WTC11 (cell line): Measurements from ENCODE around the gene DDX10. TPM values are rescaled to one million over a fixed set of nuclear protein-coding genes. Genes with fewer than 3 reads are reported as not detected.

Source experiments
- ATAC-seq: fragments of 200-7000 bp; cut with Tn5 transposase; 2 replicates; pipeline ENCODE4 v1.10.0; 2021; ENCODE audit warnings: mild to moderate bottlenecking, moderate library complexity
- CTCF ChIA-PET: fragments of 300-600 bp; sonication (Branson Sonifier 250); formaldehyde crosslinking; loops from one replicate; lab custom pipeline; 2021; ENCODE audit warnings: antibody characterized with exemption; lab: Charles Lee
- POLR2A ChIA-PET: fragments of 350-600 bp; sonication (Branson Sonifier 250); formaldehyde crosslinking; loops from one replicate; lab custom pipeline; 2021; ENCODE audit warnings: antibody characterized with exemption; lab: Charles Lee
- DNase-seq: peaks from one replicate; pipeline ENCODE4 v3.0.0; 2021; ENCODE audit warnings: low spot score
- H3K27ac Mint-ChIP-seq: 2 replicates; pipeline ENCODE4 v1.8.0; 2021; ENCODE audit warnings: mixed read lengths
- H3K27me3 Mint-ChIP-seq: 2 replicates; pipeline ENCODE4 v1.8.0; 2021; ENCODE audit warnings: low read depth, mild to moderate bottlenecking, moderate library complexity, mixed read lengths
- H3K36me3 Mint-ChIP-seq: 2 replicates; pipeline ENCODE4 v1.8.0; 2021; ENCODE audit warnings: mixed read lengths
- H3K4me1 Mint-ChIP-seq: 2 replicates; pipeline ENCODE4 v1.8.0; 2022; ENCODE audit warnings: mixed read lengths
- H3K4me3 Mint-ChIP-seq: 2 replicates; pipeline ENCODE4 v1.8.0; 2021; ENCODE audit warnings: mild to moderate bottlenecking, moderate library complexity, mixed read lengths
- H3K9me3 Mint-ChIP-seq: 2 replicates; pipeline ENCODE4 v1.8.0; 2021; ENCODE audit warnings: mixed read lengths
- CREM ChIP-seq: sonication (generic); formaldehyde crosslinking; IDR thresholded peaks from 2 replicates; pipeline ENCODE4 v1.8.1; 2022; ENCODE audit warnings: mild to moderate bottlenecking, missing genetic modification reagents, moderate library complexity
- HMGA2 ChIP-seq: fragments of 250-450 bp; sonication (Bioruptor Pico); IDR thresholded peaks from 2 replicates; pipeline ENCODE4 v1.4.0; 2021; ENCODE audit warnings: mild to moderate bottlenecking, moderate library complexity
- IRF2 ChIP-seq: sonication (generic); formaldehyde crosslinking; IDR thresholded peaks from 2 replicates; pipeline ENCODE4 v1.8.0; 2022; ENCODE audit warnings: low read depth, missing genetic modification reagents, borderline replicate concordance
- JAZF1 ChIP-seq: fragments of 250-450 bp; sonication (Bioruptor Pico); IDR thresholded peaks from 2 replicates; pipeline ENCODE4 v1.9.0; 2021; ENCODE audit warnings: moderate library complexity, mild to moderate bottlenecking, inconsistent platforms
- JUN ChIP-seq: sonication (generic); formaldehyde crosslinking; IDR thresholded peaks from 2 replicates; pipeline ENCODE4 v1.8.0; 2023; ENCODE audit warnings: mild to moderate bottlenecking, missing genetic modification reagents
- KAT7 ChIP-seq: sonication (generic); formaldehyde crosslinking; IDR thresholded peaks from 2 replicates; pipeline ENCODE4 v1.8.1; 2023; ENCODE audit warnings: missing genetic modification reagents, mild to moderate bottlenecking, borderline replicate concordance
- NR2C2 ChIP-seq: sonication (generic); formaldehyde crosslinking; IDR thresholded peaks from 2 replicates; pipeline ENCODE4 v1.8.0; 2022; ENCODE audit warnings: mild to moderate bottlenecking, missing genetic modification reagents
- OVOL2 ChIP-seq: fragments of 250-450 bp; sonication (Bioruptor Pico); IDR thresholded peaks from 2 replicates; pipeline ENCODE4 v1.9.0; 2021; ENCODE audit warnings: mild to moderate bottlenecking, borderline replicate concordance
- PRRX2 ChIP-seq: fragments of 250-450 bp; sonication (Bioruptor Pico); IDR thresholded peaks from 2 replicates; pipeline ENCODE4 v1.8.0; 2021; ENCODE audit warnings: mild to moderate bottlenecking
- SMAD4 ChIP-seq: sonication (generic); formaldehyde crosslinking; IDR thresholded peaks from 2 replicates; pipeline ENCODE4 v1.8.0; 2022; ENCODE audit warnings: mild to moderate bottlenecking, missing genetic modification reagents
- TEAD4 ChIP-seq: sonication (generic); formaldehyde crosslinking; IDR thresholded peaks from 2 replicates; pipeline ENCODE4 v1.8.0; 2022; ENCODE audit warnings: mild to moderate bottlenecking, missing genetic modification reagents
- ZNF121 ChIP-seq: sonication (generic); formaldehyde crosslinking; IDR thresholded peaks from 2 replicates; pipeline ENCODE4 v1.8.0; 2023; ENCODE audit warnings: missing genetic modification reagents
- ZNF317 ChIP-seq: sonication (generic); formaldehyde crosslinking; IDR thresholded peaks from 2 replicates; pipeline ENCODE4 v1.8.1; 2023; ENCODE audit warnings: low read depth, mild to moderate bottlenecking, moderate library complexity, missing genetic modification reagents, borderline replicate concordance
- ZNF416 ChIP-seq: fragments of 250-450 bp; sonication (Bioruptor Pico); IDR thresholded peaks from 2 replicates; pipeline ENCODE4 v1.9.0; 2021; ENCODE audit warnings: mild to moderate bottlenecking, inconsistent platforms
- total RNA-seq: library from RNA; stranded (reverse); gene quantifications from 3 replicates; pipeline ENCODE4 v1.2.3, GENCODE V29; 2021
- TF ChIP-seq, protein P1 (sequence below): sonication (generic); formaldehyde crosslinking; conservative IDR thresholded peaks from 2 replicates; pipeline ENCODE4 v1.8.1; 2022; ENCODE audit warnings: mild to moderate bottlenecking, missing genetic modification reagents
- TF ChIP-seq, protein P2 (sequence below): sonication (generic); formaldehyde crosslinking; IDR thresholded peaks from 2 replicates; pipeline ENCODE4 v1.8.0; 2022; ENCODE audit warnings: mild to moderate bottlenecking, missing genetic modification reagents
- TF ChIP-seq, protein P3 (sequence below): sonication (generic); formaldehyde crosslinking; IDR thresholded peaks from 2 replicates; pipeline ENCODE4 v1.8.1; 2022; ENCODE audit warnings: missing genetic modification reagents, borderline replicate concordance
- TF ChIP-seq, protein P4 (sequence below): sonication (generic); formaldehyde crosslinking; IDR thresholded peaks from 2 replicates; pipeline ENCODE4 v1.8.0; 2022; ENCODE audit warnings: mild to moderate bottlenecking, missing genetic modification reagents
- TF ChIP-seq, protein P5 (sequence below): fragments of 250-450 bp; sonication (Bioruptor Pico); IDR thresholded peaks from 2 replicates; pipeline ENCODE4 v1.8.0; 2021; ENCODE audit warnings: mild to moderate bottlenecking
- TF ChIP-seq, protein P6 (sequence below): sonication (generic); formaldehyde crosslinking; IDR thresholded peaks from 2 replicates; pipeline ENCODE4 v1.8.0; 2022; ENCODE audit warnings: missing genetic modification reagents
- TF ChIP-seq, protein P7 (sequence below): fragments of 200-600 bp; IDR thresholded peaks from 2 replicates; pipeline ENCODE4 v1.8.0; 2022; ENCODE audit warnings: antibody characterized with exemption
- TF ChIP-seq, protein P8 (sequence below): sonication (generic); formaldehyde crosslinking; IDR thresholded peaks from 2 replicates; pipeline ENCODE4 v1.8.0; 2022; ENCODE audit warnings: mild to moderate bottlenecking, missing genetic modification reagents
- TF ChIP-seq, protein P9 (sequence below): sonication (generic); formaldehyde crosslinking; IDR thresholded peaks from 2 replicates; pipeline ENCODE4 v1.8.1; 2022; ENCODE audit warnings: mild to moderate bottlenecking, moderate library complexity, missing genetic modification reagents

Gene DDX10
- total RNA-seq, 1 experiment from 2014 or later, result 56.8 TPM

DNA sequence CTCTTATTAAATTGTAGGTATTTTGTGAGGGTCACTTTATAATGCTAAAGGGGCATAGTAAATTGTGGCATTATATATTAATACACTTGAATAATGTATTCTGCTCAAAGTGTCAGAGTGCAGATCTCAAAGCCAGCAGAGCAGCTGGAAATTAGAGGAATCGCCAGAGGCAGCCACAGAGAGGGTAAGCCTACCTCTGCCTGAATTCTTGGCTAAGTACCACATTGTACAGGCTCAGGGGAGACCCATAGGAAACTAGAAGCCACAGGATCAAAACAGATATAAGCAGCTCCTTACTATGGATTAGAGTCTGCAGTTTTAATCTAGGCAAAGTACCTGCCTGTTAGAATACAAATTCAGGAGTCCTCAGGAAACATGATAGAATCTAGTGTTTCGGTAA lies 249.3 kb downstream of the DDX10 start (continued):
- TF ChIP-seq, protein P1, sequence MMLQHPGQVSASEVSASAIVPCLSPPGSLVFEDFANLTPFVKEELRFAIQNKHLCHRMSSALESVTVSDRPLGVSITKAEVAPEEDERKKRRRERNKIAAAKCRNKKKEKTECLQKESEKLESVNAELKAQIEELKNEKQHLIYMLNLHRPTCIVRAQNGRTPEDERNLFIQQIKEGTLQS (CRISPR knock-in tag), result no peak
- TF ChIP-seq TEAD4 (CRISPR knock-in tag) (no peak), NR2C2 (CRISPR knock-in tag) (no peak), OVOL2 (CRISPR knock-in tag) (no peak)
- TF ChIP-seq, protein P2, sequence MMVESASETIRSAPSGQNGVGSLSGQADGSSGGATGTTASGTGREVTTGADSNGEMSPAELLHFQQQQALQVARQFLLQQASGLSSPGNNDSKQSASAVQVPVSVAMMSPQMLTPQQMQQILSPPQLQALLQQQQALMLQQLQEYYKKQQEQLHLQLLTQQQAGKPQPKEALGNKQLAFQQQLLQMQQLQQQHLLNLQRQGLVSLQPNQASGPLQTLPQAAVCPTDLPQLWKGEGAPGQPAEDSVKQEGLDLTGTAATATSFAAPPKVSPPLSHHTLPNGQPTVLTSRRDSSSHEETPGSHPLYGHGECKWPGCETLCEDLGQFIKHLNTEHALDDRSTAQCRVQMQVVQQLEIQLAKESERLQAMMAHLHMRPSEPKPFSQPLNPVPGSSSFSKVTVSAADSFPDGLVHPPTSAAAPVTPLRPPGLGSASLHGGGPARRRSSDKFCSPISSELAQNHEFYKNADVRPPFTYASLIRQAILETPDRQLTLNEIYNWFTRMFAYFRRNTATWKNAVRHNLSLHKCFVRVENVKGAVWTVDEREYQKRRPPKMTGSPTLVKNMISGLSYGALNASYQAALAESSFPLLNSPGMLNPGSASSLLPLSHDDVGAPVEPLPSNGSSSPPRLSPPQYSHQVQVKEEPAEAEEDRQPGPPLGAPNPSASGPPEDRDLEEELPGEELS (CRISPR knock-in tag), result no peak
- TF ChIP-seq, protein P3, sequence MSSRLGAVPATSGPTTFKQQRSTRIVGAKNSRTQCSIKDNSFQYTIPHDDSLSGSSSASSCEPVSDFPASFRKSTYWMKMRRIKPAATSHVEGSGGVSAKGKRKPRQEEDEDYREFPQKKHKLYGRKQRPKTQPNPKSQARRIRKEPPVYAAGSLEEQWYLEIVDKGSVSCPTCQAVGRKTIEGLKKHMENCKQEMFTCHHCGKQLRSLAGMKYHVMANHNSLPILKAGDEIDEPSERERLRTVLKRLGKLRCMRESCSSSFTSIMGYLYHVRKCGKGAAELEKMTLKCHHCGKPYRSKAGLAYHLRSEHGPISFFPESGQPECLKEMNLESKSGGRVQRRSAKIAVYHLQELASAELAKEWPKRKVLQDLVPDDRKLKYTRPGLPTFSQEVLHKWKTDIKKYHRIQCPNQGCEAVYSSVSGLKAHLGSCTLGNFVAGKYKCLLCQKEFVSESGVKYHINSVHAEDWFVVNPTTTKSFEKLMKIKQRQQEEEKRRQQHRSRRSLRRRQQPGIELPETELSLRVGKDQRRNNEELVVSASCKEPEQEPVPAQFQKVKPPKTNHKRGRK (CRISPR knock-in tag), result no peak

DNA sequence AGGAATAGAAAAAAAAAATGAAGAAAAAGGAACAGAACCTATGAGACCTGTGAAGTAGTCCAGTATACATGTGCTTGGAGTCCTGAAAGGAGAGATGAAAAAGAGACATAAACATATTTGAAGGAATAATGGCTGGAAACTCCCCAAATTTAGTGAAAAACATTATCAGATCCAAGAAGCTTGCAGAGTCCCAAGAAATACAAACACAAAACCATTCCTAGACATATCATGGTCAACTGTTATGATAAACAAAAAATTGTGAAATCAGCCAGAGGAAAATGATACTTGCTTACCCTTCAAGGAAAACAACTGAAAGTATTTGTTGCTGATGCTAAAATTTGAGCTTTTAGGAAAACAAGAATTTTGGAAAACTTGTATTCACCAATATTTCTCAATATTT lies 250.1 kb downstream of the DDX10 start:
- ChIA-PET CTCF (no interaction called here), POLR2A (interaction anchor here (0.6 kb wide), 1 partner anchor 1044 kb away, joined by 3 read pairs; no protein-coding TSS in a partner anchor)
- H3K9me3 Mint-ChIP-seq, result no peaks in the 10 kb centered on the region
- H3K27me3 Mint-ChIP-seq, result no peaks in the 10 kb centered on the region
- peaks cover 3% of the 10 kb centered on the region; the same call in 1 of the 2 replicates for H3K36me3 Mint-ChIP-seq
- no peak overlapping the region for H3K4me3 Mint-ChIP-seq
- H3K27ac Mint-ChIP-seq, result no peak overlapping the region
- H3K4me1 Mint-ChIP-seq, result peaks cover 14% of the 10 kb centered on the region
- ATAC-seq, result no peak
- no peak for DNase-seq
- TF ChIP-seq ZNF416 (CRISPR knock-in tag) (no peak), ZNF121 (CRISPR knock-in tag) (no peak), SMAD4 (CRISPR knock-in tag) (no peak), JAZF1 (CRISPR knock-in tag) (no peak), CREM (CRISPR knock-in tag) (no peak), IRF2 (CRISPR knock-in tag) (no peak), HMGA2 (CRISPR knock-in tag) (no peak), ZNF317 (CRISPR knock-in tag) (no peak), KAT7 (CRISPR knock-in tag) (no peak), OVOL2 (CRISPR knock-in tag) (no peak), PRRX2 (CRISPR knock-in tag) (no peak), JUN (CRISPR knock-in tag) (no peak)
- TF ChIP-seq, protein P4, sequence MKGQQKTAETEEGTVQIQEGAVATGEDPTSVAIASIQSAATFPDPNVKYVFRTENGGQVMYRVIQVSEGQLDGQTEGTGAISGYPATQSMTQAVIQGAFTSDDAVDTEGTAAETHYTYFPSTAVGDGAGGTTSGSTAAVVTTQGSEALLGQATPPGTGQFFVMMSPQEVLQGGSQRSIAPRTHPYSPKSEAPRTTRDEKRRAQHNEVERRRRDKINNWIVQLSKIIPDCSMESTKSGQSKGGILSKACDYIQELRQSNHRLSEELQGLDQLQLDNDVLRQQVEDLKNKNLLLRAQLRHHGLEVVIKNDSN (CRISPR knock-in tag), result no peak
- TF ChIP-seq, protein P5, sequence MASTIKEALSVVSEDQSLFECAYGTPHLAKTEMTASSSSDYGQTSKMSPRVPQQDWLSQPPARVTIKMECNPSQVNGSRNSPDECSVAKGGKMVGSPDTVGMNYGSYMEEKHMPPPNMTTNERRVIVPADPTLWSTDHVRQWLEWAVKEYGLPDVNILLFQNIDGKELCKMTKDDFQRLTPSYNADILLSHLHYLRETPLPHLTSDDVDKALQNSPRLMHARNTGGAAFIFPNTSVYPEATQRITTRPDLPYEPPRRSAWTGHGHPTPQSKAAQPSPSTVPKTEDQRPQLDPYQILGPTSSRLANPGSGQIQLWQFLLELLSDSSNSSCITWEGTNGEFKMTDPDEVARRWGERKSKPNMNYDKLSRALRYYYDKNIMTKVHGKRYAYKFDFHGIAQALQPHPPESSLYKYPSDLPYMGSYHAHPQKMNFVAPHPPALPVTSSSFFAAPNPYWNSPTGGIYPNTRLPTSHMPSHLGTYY (CRISPR knock-in tag), result no peak
- TF ChIP-seq, protein P6, sequence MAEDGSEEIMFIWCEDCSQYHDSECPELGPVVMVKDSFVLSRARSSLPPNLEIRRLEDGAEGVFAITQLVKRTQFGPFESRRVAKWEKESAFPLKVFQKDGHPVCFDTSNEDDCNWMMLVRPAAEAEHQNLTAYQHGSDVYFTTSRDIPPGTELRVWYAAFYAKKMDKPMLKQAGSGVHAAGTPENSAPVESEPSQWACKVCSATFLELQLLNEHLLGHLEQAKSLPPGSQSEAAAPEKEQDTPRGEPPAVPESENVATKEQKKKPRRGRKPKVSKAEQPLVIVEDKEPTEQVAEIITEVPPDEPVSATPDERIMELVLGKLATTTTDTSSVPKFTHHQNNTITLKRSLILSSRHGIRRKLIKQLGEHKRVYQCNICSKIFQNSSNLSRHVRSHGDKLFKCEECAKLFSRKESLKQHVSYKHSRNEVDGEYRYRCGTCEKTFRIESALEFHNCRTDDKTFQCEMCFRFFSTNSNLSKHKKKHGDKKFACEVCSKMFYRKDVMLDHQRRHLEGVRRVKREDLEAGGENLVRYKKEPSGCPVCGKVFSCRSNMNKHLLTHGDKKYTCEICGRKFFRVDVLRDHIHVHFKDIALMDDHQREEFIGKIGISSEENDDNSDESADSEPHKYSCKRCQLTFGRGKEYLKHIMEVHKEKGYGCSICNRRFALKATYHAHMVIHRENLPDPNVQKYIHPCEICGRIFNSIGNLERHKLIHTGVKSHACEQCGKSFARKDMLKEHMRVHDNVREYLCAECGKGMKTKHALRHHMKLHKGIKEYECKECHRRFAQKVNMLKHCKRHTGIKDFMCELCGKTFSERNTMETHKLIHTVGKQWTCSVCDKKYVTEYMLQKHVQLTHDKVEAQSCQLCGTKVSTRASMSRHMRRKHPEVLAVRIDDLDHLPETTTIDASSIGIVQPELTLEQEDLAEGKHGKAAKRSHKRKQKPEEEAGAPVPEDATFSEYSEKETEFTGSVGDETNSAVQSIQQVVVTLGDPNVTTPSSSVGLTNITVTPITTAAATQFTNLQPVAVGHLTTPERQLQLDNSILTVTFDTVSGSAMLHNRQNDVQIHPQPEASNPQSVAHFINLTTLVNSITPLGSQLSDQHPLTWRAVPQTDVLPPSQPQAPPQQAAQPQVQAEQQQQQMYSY (CRISPR knock-in tag), result no peak
- TF ChIP-seq, protein P7, sequence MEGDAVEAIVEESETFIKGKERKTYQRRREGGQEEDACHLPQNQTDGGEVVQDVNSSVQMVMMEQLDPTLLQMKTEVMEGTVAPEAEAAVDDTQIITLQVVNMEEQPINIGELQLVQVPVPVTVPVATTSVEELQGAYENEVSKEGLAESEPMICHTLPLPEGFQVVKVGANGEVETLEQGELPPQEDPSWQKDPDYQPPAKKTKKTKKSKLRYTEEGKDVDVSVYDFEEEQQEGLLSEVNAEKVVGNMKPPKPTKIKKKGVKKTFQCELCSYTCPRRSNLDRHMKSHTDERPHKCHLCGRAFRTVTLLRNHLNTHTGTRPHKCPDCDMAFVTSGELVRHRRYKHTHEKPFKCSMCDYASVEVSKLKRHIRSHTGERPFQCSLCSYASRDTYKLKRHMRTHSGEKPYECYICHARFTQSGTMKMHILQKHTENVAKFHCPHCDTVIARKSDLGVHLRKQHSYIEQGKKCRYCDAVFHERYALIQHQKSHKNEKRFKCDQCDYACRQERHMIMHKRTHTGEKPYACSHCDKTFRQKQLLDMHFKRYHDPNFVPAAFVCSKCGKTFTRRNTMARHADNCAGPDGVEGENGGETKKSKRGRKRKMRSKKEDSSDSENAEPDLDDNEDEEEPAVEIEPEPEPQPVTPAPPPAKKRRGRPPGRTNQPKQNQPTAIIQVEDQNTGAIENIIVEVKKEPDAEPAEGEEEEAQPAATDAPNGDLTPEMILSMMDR, result no peak
- TF ChIP-seq, protein P8, sequence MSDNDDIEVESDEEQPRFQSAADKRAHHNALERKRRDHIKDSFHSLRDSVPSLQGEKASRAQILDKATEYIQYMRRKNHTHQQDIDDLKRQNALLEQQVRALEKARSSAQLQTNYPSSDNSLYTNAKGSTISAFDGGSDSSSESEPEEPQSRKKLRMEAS (CRISPR knock-in tag), result no peak
- TF ChIP-seq, protein P9, sequence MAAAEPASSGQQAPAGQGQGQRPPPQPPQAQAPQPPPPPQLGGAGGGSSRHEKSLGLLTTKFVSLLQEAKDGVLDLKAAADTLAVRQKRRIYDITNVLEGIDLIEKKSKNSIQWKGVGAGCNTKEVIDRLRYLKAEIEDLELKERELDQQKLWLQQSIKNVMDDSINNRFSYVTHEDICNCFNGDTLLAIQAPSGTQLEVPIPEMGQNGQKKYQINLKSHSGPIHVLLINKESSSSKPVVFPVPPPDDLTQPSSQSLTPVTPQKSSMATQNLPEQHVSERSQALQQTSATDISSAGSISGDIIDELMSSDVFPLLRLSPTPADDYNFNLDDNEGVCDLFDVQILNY (CRISPR knock-in tag), result no peak
